Smooth muscle cell of the coronary artery (primary cell): ENCODE data around the gene CALM3. TPM values are rescaled to one million over a fixed set of nuclear protein-coding genes. Genes with fewer than 3 reads are reported as not detected.

Source experiments
- total RNA-seq: library from RNA; depleted of rRNA; stranded (reverse); fragments of >200 nt; gene quantifications from 2 replicates; pipeline ENCODE4 v1.2.3, GENCODE V29; 2014; ENCODE audit warnings: low replicate concordance

The CALM3 gene
- total RNA-seq = 145 and 560 TPM in 2 replicates

GRCh38 chr19:46601318-46602224 is at the start of gene CALM3:
TSS of gene CALM3 (plus strand) at chr19:46601330. CDS start at chr19:46601435, 105 bp downstream.

GRCh38 chr19:46624958-46625661 is 24.0 kb downstream of the CALM3 start, which contains the start of gene PTGIR:
TSS of gene PTGIR (minus strand) at chr19:46625089. CDS start at chr19:46624225, 864 bp downstream.

GRCh38 chr19:46635920-46636761 is 35.0 kb downstream of the CALM3 start, which contains the start of gene GNG8:
TSS of gene GNG8 (minus strand) at chr19:46636202. CDS start at chr19:46634682, 1,520 bp downstream.

Other genes starting within 250 kb of the CALM3 start
- gene CCDC8, start 187.8 kb upstream of the CALM3 start, total RNA-seq = 11.9 and 26.2 TPM in 2 replicates
- gene PNMA8C, start 172.4 kb upstream of the CALM3 start, total RNA-seq = 0.15 TPM in 1 of 2 replicates, not detected in the other
- 0.94 and 6.5 TPM in 2 replicates for gene PNMA8A, start 129.8 kb upstream of the CALM3 start, total RNA-seq
- 0.38 and 3.6 TPM in 2 replicates for gene PNMA8B, start 105.5 kb upstream of the CALM3 start, total RNA-seq
- gene PTGIR, start 23.8 kb downstream of the CALM3 start, total RNA-seq = 8.5 and 17.7 TPM in 2 replicates
- not detected in 2 replicates for gene GNG8, start 34.9 kb downstream of the CALM3 start, total RNA-seq
- gene DACT3, start 59.9 kb downstream of the CALM3 start, total RNA-seq = 1.1 and 6.5 TPM in 2 replicates
- 14.5 and 16.5 TPM in 2 replicates for gene PRKD2, start 115.8 kb downstream of the CALM3 start, total RNA-seq
- 5.6 and 10.2 TPM in 2 replicates for gene FKRP, start 144.7 kb downstream of the CALM3 start, total RNA-seq
- 60.3 and 74.8 TPM in 2 replicates for gene STRN4, start 145.1 kb downstream of the CALM3 start, total RNA-seq
- 89.9 and 97.9 TPM in 2 replicates for gene SLC1A5, start 187.3 kb downstream of the CALM3 start, total RNA-seq
- gene AP2S1, start 249.5 kb downstream of the CALM3 start, total RNA-seq = 168 and 192 TPM in 2 replicates